GM23338 (cell line): Measurements from ENCODE around the gene CD300H. TPM values are rescaled to one million over a fixed set of nuclear protein-coding genes. Genes with fewer than 3 reads are reported as not detected.

ENCODE experiments used
- ATAC-seq: fragments of 200-7000 bp; cut with Tn5 transposase; 3 replicates; pipeline ENCODE4 v1.9.1; 2020
- DNase-seq: peaks from one replicate; pipeline ENCODE4 v3.0.0-alpha.2; 2015; ENCODE audit warnings: low spot score
- H2AFZ ChIP-seq: fragments of 200-600 bp; sonication (generic); 2 replicates; pipeline ENCODE4 v1.8.0; 2016; ENCODE audit warnings: antibody characterized with exemption, mild to moderate bottlenecking, moderate library complexity
- H3F3A ChIP-seq: fragments of 200-600 bp; sonication (generic); replicated peaks from 2 replicates; pipeline ENCODE4 v1.8.0; 2017; ENCODE audit warnings: antibody characterized with exemption, mixed run types, low read depth
- H3K27ac ChIP-seq: fragments of 200-600 bp; sonication (generic); 2 replicates; pipeline ENCODE4 v1.6.1; 2016; ENCODE audit warnings: low read depth
- H3K27me3 ChIP-seq: fragments of 200-600 bp; sonication (generic); 2 replicates; pipeline ENCODE4 v1.8.0; 2016; ENCODE audit warnings: mild to moderate bottlenecking, mixed run types, moderate library complexity; ENCODE audit not compliant: insufficient read depth
- H3K36me3 ChIP-seq: fragments of 200-600 bp; sonication (generic); 2 replicates; pipeline ENCODE4 v1.8.0; 2016; ENCODE audit warnings: mild to moderate bottlenecking; ENCODE audit not compliant: insufficient read depth
- H3K4me1 ChIP-seq: fragments of 200-600 bp; sonication (generic); 2 replicates; pipeline ENCODE4 v1.8.0; 2016; ENCODE audit warnings: mild to moderate bottlenecking, moderate library complexity; ENCODE audit not compliant: insufficient read depth
- H3K4me2 ChIP-seq: fragments of 200-600 bp; sonication (generic); 2 replicates; pipeline ENCODE4 v1.7.1; 2017; ENCODE audit warnings: mixed run types
- H3K4me3 ChIP-seq: fragments of 200-600 bp; sonication (generic); 2 replicates; pipeline ENCODE4 v1.6.1; 2016; ENCODE audit warnings: mixed run types
- H3K79me2 ChIP-seq: fragments of 200-600 bp; sonication (generic); replicated peaks from 2 replicates; pipeline ENCODE4 v1.8.0; 2017; ENCODE audit warnings: mild to moderate bottlenecking; ENCODE audit not compliant: insufficient read depth
- H3K9me2 ChIP-seq: fragments of 200-600 bp; sonication (generic); 2 replicates; pipeline ENCODE4 v1.8.0; 2017; ENCODE audit not compliant: insufficient read depth
- H4K20me1 ChIP-seq: fragments of 200-600 bp; sonication (generic); replicated peaks from 2 replicates; pipeline ENCODE4 v1.8.0; 2017; ENCODE audit warnings: mild to moderate bottlenecking; ENCODE audit not compliant: insufficient read depth
- H3K27ac Mint-ChIP-seq: 2 replicates; pipeline ENCODE4 v1.8.0; 2020; ENCODE audit warnings: inconsistent platforms, mild to moderate bottlenecking, moderate library complexity, mixed read lengths
- H3K27me3 Mint-ChIP-seq: 3 replicates; pipeline ENCODE4 v1.8.0; 2022; ENCODE audit warnings: low read depth, mild to moderate bottlenecking, moderate library complexity, mixed read lengths, inconsistent platforms; ENCODE audit not compliant: insufficient read depth, poor library complexity
- H3K36me3 Mint-ChIP-seq: 3 replicates; pipeline ENCODE4 v1.8.0; 2021; ENCODE audit warnings: low read depth, mild to moderate bottlenecking, inconsistent platforms, moderate library complexity, mixed read lengths
- H3K4me1 Mint-ChIP-seq: 3 replicates; pipeline ENCODE4 v1.8.0; 2020; ENCODE audit warnings: mild to moderate bottlenecking, inconsistent platforms, mixed read lengths
- H3K4me3 Mint-ChIP-seq: 3 replicates; pipeline ENCODE4 v1.8.0; 2021; ENCODE audit warnings: moderate library complexity, mild to moderate bottlenecking, inconsistent platforms, mixed read lengths
- H3K9me3 Mint-ChIP-seq: 3 replicates; pipeline ENCODE4 v1.8.0; 2020; ENCODE audit warnings: moderate library complexity, mild to moderate bottlenecking, inconsistent platforms, mixed read lengths
- CTCF ChIP-seq, 2 experiments: fragments of 200-600 bp in 1 of 2; sonication (generic) in 1 of 2; conservative IDR thresholded peaks; 2 replicates each; pipeline versions ENCODE4 v1.5.1 to v1.6.1; 2016 to 2017; ENCODE audit warnings: antibody characterized with exemption in 2 of 2, low read depth in 2 of 2, mild to moderate bottlenecking in 2 of 2, moderate library complexity in 1 of 2
- ETS1 ChIP-seq: IDR thresholded peaks from 2 replicates; pipeline ENCODE4 v1.6.1; 2016; ENCODE audit warnings: antibody characterized with exemption
- EZH2 ChIP-seq: fragments of 200-600 bp; sonication (generic); IDR thresholded peaks from one replicate; pipeline ENCODE4 v1.8.0; 2017; ENCODE audit warnings: antibody characterized with exemption, mild to moderate bottlenecking, low read depth; ENCODE audit not compliant: unreplicated experiment
- POLR2AphosphoS5 ChIP-seq: IDR thresholded peaks from 2 replicates; pipeline ENCODE4 v1.6.1; 2016; ENCODE audit warnings: antibody characterized with exemption, low read depth
- STAT1 ChIP-seq: IDR thresholded peaks from one replicate; pipeline ENCODE4 v1.6.1; 2016; ENCODE audit warnings: antibody characterized with exemption; ENCODE audit not compliant: unreplicated experiment
- ZNF114 ChIP-seq: fragments of 250-450 bp; sonication (Bioruptor Pico); IDR thresholded peaks from 2 replicates; pipeline ENCODE4 v1.5.0; 2020; ENCODE audit warnings: mild to moderate bottlenecking, moderate library complexity
- ZNF462 ChIP-seq: fragments of 250-450 bp; sonication (Bioruptor Pico); IDR thresholded peaks from 2 replicates; pipeline ENCODE4 v1.5.0; 2020; ENCODE audit warnings: mild to moderate bottlenecking, moderate library complexity
- polyA plus RNA-seq: library from polyadenylated mRNA; unstranded; fragments of >200 nt; fragmentation: Nextera tagmentation; extraction: Ambion mirVana; gene quantifications from 2 replicates; pipeline ENCODE4 v1.2.1, GENCODE V29; 2016
- total RNA-seq: library from RNA; depleted of rRNA; stranded (reverse); fragments of >200 nt; shearing (Covaris generic); gene quantifications from 2 replicates; pipeline ENCODE4 v1.2.3, GENCODE V29; 2014

The CD300H gene
- total and polyA plus RNA-seq, 2 experiments from 2014 or later: not detected

GRCh38 chr17:74573169-74573568, 5.9 kb upstream of the CD300H start:
- ATAC-seq (peak; percentile 38; the same call in 2 of the 3 replicates), DNase-seq (peak; percentile 33)
- H2AFZ ChIP-seq: no peak overlapping the region
- no peak overlapping the region for H3K4me2 ChIP-seq
- H3K36me3 Mint-ChIP-seq: no peaks in the 10 kb centered on the region; the same call in 2 of the 3 replicates
- no peaks in the 10 kb centered on the region for H3K36me3 ChIP-seq
- TF ChIP-seq ZNF114: no peak
- TF ChIP-seq CTCF (conservative IDR thresholded peaks at IDR 0.05; ENCODE audit: low read depth in 2 of 2): peak in 1 of 2 experiments; percentile 32; a peak in 1 of 4 replicates
- no peak for TF ChIP-seq EZH2
- no peak for TF ChIP-seq ETS1
- TF ChIP-seq ZNF462: no peak
- TF ChIP-seq POLR2AphosphoS5: no peak
- TF ChIP-seq STAT1: no peak
- peaks cover 5% of the 10 kb centered on the region; the same call in 1 of the 3 replicates for H3K4me1 Mint-ChIP-seq
- no peaks in the 10 kb centered on the region; the same call in 2 of the 3 replicates for H3K9me3 Mint-ChIP-seq
- H3K27me3 ChIP-seq: no peaks in the 10 kb centered on the region
- H3K9me2 ChIP-seq: no peaks in the 10 kb centered on the region
- no peaks in the 10 kb centered on the region for H4K20me1 ChIP-seq
- H3K4me3 ChIP-seq: no peak overlapping the region
- H3K27ac Mint-ChIP-seq: no peak overlapping the region
- H3K4me3 Mint-ChIP-seq: no peak overlapping the region
- H3K79me2 ChIP-seq: no peaks in the 10 kb centered on the region
- 0 out of 2 replicates have a peak, but pooled peaks cover 3% of the 10 kb centered on the region for H3F3A ChIP-seq
- peaks cover 2% of the 10 kb centered on the region for H3K27me3 Mint-ChIP-seq
- no peaks in the 10 kb centered on the region for H3K4me1 ChIP-seq
- no peak overlapping the region for H3K27ac ChIP-seq
